ENCODE results near the gene TTC39C.

TTC39C gene

GRCh38 chr18:23971666-23972230, 42.8 kb upstream of the TTC39C start:
- no peak for TF ChIP-seq CEBPB (IDR thresholded peaks at IDR 0.05)
- TF ChIP-seq MAX (IDR thresholded peaks at IDR 0.05): no peak
- TF ChIP-seq TAF1 (IDR thresholded peaks at IDR 0.05; ENCODE audit: low read depth): no peak
- no peak for TF ChIP-seq FOXM1 (IDR thresholded peaks at IDR 0.05; ENCODE audit: borderline replicate concordance, low read depth)
- TF ChIP-seq USF1 (IDR thresholded peaks at IDR 0.05): no peak
- TF ChIP-seq YY1 (IDR thresholded peaks at IDR 0.05; ENCODE audit: low read depth): no peak
- no peak for TF ChIP-seq CREB1 (IDR thresholded peaks at IDR 0.05; ENCODE audit: low read depth)
- no peak for TF ChIP-seq NFIC (IDR thresholded peaks at IDR 0.05)
- TF ChIP-seq EGR1 (IDR thresholded peaks at IDR 0.05): no peak
- TF ChIP-seq ZBTB7A (IDR thresholded peaks at IDR 0.05; ENCODE audit: low read depth): no peak
- TF ChIP-seq EP300 (IDR thresholded peaks at IDR 0.05; ENCODE audit: borderline replicate concordance): no peak
- TF ChIP-seq TCF12 (IDR thresholded peaks at IDR 0.05; ENCODE audit: low read depth): no peak
- no peak for TF ChIP-seq REST (IDR thresholded peaks at IDR 0.05; ENCODE audit: low read depth)
- no peak for TF ChIP-seq RAD21 (IDR thresholded peaks at IDR 0.05; ENCODE audit: low read depth)
- TF ChIP-seq TEAD4 (IDR thresholded peaks at IDR 0.05): no peak

GRCh38 chr18:23972453-23972852, 42.1 kb upstream of the TTC39C start:
- TF ChIP-seq EGR1 (IDR thresholded peaks at IDR 0.05) (no peak), FOXM1 (IDR thresholded peaks at IDR 0.05; ENCODE audit: borderline replicate concordance, low read depth) (no peak), EP300 (IDR thresholded peaks at IDR 0.05; ENCODE audit: borderline replicate concordance) (no peak), CEBPB (IDR thresholded peaks at IDR 0.05) (no peak), TAF1 (IDR thresholded peaks at IDR 0.05; ENCODE audit: low read depth) (no peak), YY1 (IDR thresholded peaks at IDR 0.05; ENCODE audit: low read depth) (no peak), NFIC (IDR thresholded peaks at IDR 0.05) (no peak), TCF12 (IDR thresholded peaks at IDR 0.05; ENCODE audit: low read depth) (no peak), CREB1 (IDR thresholded peaks at IDR 0.05; ENCODE audit: low read depth) (no peak), RAD21 (IDR thresholded peaks at IDR 0.05; ENCODE audit: low read depth) (no peak), REST (IDR thresholded peaks at IDR 0.05; ENCODE audit: low read depth) (no peak), MAX (IDR thresholded peaks at IDR 0.05) (no peak), USF1 (IDR thresholded peaks at IDR 0.05) (no peak), TEAD4 (IDR thresholded peaks at IDR 0.05) (no peak)

- TF ChIP-seq RAD21 (IDR thresholded peaks at IDR 0.05; ENCODE audit: low read depth) (no peak), ZBTB7A (IDR thresholded peaks at IDR 0.05; ENCODE audit: low read depth) (no peak)
Observed at GRCh38 chr18:23977103-23977502, 37.5 kb upstream of the TTC39C start.

GRCh38 chr18:23977719-23978483, 36.7 kb upstream of the TTC39C start:
- TF ChIP-seq YY1 (IDR thresholded peaks at IDR 0.05; ENCODE audit: low read depth): no peak
- no peak for TF ChIP-seq NFIC (IDR thresholded peaks at IDR 0.05)
- no peak for TF ChIP-seq TAF1 (IDR thresholded peaks at IDR 0.05; ENCODE audit: low read depth)
- no peak for TF ChIP-seq USF1 (IDR thresholded peaks at IDR 0.05)
- TF ChIP-seq CREB1 (IDR thresholded peaks at IDR 0.05; ENCODE audit: low read depth): no peak
- TF ChIP-seq RAD21 (IDR thresholded peaks at IDR 0.05; ENCODE audit: low read depth): no peak
- no peak for TF ChIP-seq EGR1 (IDR thresholded peaks at IDR 0.05)
- no peak for TF ChIP-seq TCF12 (IDR thresholded peaks at IDR 0.05; ENCODE audit: low read depth)
- no peak for TF ChIP-seq EP300 (IDR thresholded peaks at IDR 0.05; ENCODE audit: borderline replicate concordance)
- TF ChIP-seq CEBPB (IDR thresholded peaks at IDR 0.05): no peak
- no peak for TF ChIP-seq ZBTB7A (IDR thresholded peaks at IDR 0.05; ENCODE audit: low read depth)
- TF ChIP-seq REST (IDR thresholded peaks at IDR 0.05; ENCODE audit: low read depth): no peak
- TF ChIP-seq FOXM1 (IDR thresholded peaks at IDR 0.05; ENCODE audit: borderline replicate concordance, low read depth): no peak
- no peak for TF ChIP-seq MAX (IDR thresholded peaks at IDR 0.05)
- no peak for TF ChIP-seq TEAD4 (IDR thresholded peaks at IDR 0.05)

All from Ishikawa (cell line).